Neural cell (in vitro differentiated cells): ENCODE measurements around the gene CILP. TPM values are rescaled to one million over a fixed set of nuclear protein-coding genes. Genes with fewer than 3 reads are reported as not detected.

Source experiments
- H2AFZ ChIP-seq: fragments of 200-600, 300-800 bp; sonication (generic), shearing (Covaris generic); 2 replicates; pipeline ENCODE4 v1.6.0; 2014; ENCODE audit warnings: low read depth, mild to moderate bottlenecking, antibody characterized with exemption, low read length, moderate library complexity
- H3F3A ChIP-seq: fragments of 200-600 bp; shearing (Covaris generic); 2 replicates; pipeline ENCODE4 v1.6.1; 2016; ENCODE audit warnings: mild to moderate bottlenecking, moderate library complexity, mixed read lengths, antibody characterized with exemption, low read length; ENCODE audit not compliant: insufficient read depth, poor library complexity, severe bottlenecking
- H3K27ac ChIP-seq: fragments of 200-600, 300-800 bp; sonication (generic), shearing (Covaris generic); 2 replicates; pipeline ENCODE4 v1.5.1; 2014; ENCODE audit warnings: mild to moderate bottlenecking, low read length, moderate library complexity
- H3K27me3 ChIP-seq: fragments of 300-800, 200-600 bp; sonication (generic), shearing (Covaris generic); 2 replicates; pipeline ENCODE4 v1.6.0; 2014; ENCODE audit warnings: mild to moderate bottlenecking, low read depth, low read length, moderate library complexity; ENCODE audit not compliant: insufficient read depth
- H3K36me3 ChIP-seq: fragments of 300-800, 200-600 bp; sonication (generic), shearing (Covaris generic); 2 replicates; pipeline ENCODE4 v1.5.1; 2014; ENCODE audit warnings: mild to moderate bottlenecking, antibody characterized with exemption, low read length, moderate library complexity; ENCODE audit not compliant: insufficient read depth
- H3K4me2 ChIP-seq: fragments of 300-800, 200-600 bp; sonication (generic), shearing (Covaris generic); 2 replicates; pipeline ENCODE4 v1.6.0; 2014; ENCODE audit warnings: mild to moderate bottlenecking, low read length
- H3K4me3 ChIP-seq: fragments of 300-800, 200-600 bp; sonication (generic), shearing (Covaris generic); 2 replicates; pipeline ENCODE4 v1.5.1; 2014; ENCODE audit warnings: mild to moderate bottlenecking, low read length, moderate library complexity
- H3K79me2 ChIP-seq: fragments of 200-600 bp; shearing (Covaris generic); replicated peaks from 2 replicates; pipeline ENCODE4 v1.6.0; 2014; ENCODE audit warnings: mild to moderate bottlenecking, low read length, moderate library complexity; ENCODE audit not compliant: insufficient read depth
- H3K9ac ChIP-seq: fragments of 300-800, 200-600 bp; sonication (generic), shearing (Covaris generic); 2 replicates; pipeline ENCODE4 v1.6.1; 2016; ENCODE audit warnings: mild to moderate bottlenecking, low read length, mixed read lengths
- H3K9me2 ChIP-seq: fragments of 200-600 bp; shearing (Covaris generic); 2 replicates; pipeline ENCODE4 v1.6.1; 2016; ENCODE audit warnings: mild to moderate bottlenecking, low read length, mixed read lengths; ENCODE audit not compliant: insufficient read depth
- H3K9me3 ChIP-seq: fragments of 200-600, 300-800 bp; sonication (generic), shearing (Covaris generic); 2 replicates; pipeline ENCODE4 v1.6.1; 2016; ENCODE audit warnings: mild to moderate bottlenecking, mixed run types, low read length, moderate library complexity, mixed read lengths
- H4K20me1 ChIP-seq: fragments of 200-600 bp; shearing (Covaris generic); 2 replicates; pipeline ENCODE4 v1.6.1; 2016; ENCODE audit warnings: mild to moderate bottlenecking, mixed run types; ENCODE audit not compliant: insufficient read depth
- CTCF ChIP-seq: fragments of 450-650 bp; IDR thresholded peaks from 2 replicates; pipeline ENCODE4 v1.5.1; 2014; ENCODE audit warnings: antibody characterized with exemption, mild to moderate bottlenecking, moderate library complexity; ENCODE audit not compliant: poor library complexity, severe bottlenecking
- EP300 ChIP-seq: fragments of 450-650 bp; conservative IDR thresholded peaks from 2 replicates; pipeline ENCODE4 v1.6.1; 2014; ENCODE audit warnings: antibody characterized with exemption, mild to moderate bottlenecking, moderate library complexity; ENCODE audit not compliant: poor library complexity, severe bottlenecking
- EZH2 ChIP-seq: fragments of 200-600, 300-800 bp; shearing (Covaris generic), sonication (generic); IDR thresholded peaks from 2 replicates; pipeline ENCODE4 v1.6.1; 2014; ENCODE audit warnings: antibody characterized with exemption, low read length, borderline replicate concordance, mild to moderate bottlenecking; ENCODE audit not compliant: insufficient read depth, poor library complexity, severe bottlenecking
- MXI1 ChIP-seq: fragments of 450-650 bp; conservative IDR thresholded peaks from 2 replicates; pipeline ENCODE4 v1.6.1; 2014; ENCODE audit warnings: antibody characterized with exemption, mild to moderate bottlenecking; ENCODE audit not compliant: poor library complexity, severe bottlenecking
- POLR2AphosphoS5 ChIP-seq: IDR thresholded peaks from 2 replicates; pipeline ENCODE4 v1.6.1; 2012
- RAD21 ChIP-seq: fragments of 450-650 bp; conservative IDR thresholded peaks from 2 replicates; pipeline ENCODE4 v1.6.1; 2014; ENCODE audit warnings: antibody characterized with exemption, mild to moderate bottlenecking, moderate library complexity
- REST ChIP-seq: IDR thresholded peaks from 2 replicates; pipeline ENCODE4 v1.6.1; 2012; ENCODE audit warnings: borderline replicate concordance
- SMC3 ChIP-seq: fragments of 450-650 bp; conservative IDR thresholded peaks from 2 replicates; pipeline ENCODE4 v1.6.1; 2014; ENCODE audit warnings: antibody characterized with exemption, mild to moderate bottlenecking, moderate library complexity; ENCODE audit not compliant: poor library complexity
- TAF1 ChIP-seq: IDR thresholded peaks from 2 replicates; pipeline ENCODE4 v1.6.1; 2012; ENCODE audit warnings: low read depth
- polyA plus RNA-seq: library from polyadenylated mRNA; depleted of rRNA; stranded (reverse); fragments of >200 nt; gene quantifications from 2 replicates; pipeline ENCODE4 v1.2.3, GENCODE V29; 2014

Gene CILP
- polyA plus RNA-seq, 1 donor from 2014 or later = 1.4 TPM

- Histone ChIP-seq H3F3A (no peaks in the 10 kb centered on the region), H3K36me3 (peaks cover 7% of the 10 kb centered on the region), H2AFZ (no peak overlapping the region), H3K27me3 (no peaks in the 10 kb centered on the region), H3K79me2 (no peaks in the 10 kb centered on the region), H3K9me3 (no peaks in the 10 kb centered on the region), H3K27ac (no peak overlapping the region), H3K4me2 (no peak overlapping the region), H3K9ac (no peak overlapping the region), H3K9me2 (no peaks in the 10 kb centered on the region), H4K20me1 (no peaks in the 10 kb centered on the region), H3K4me3 (no peak overlapping the region)
- TF ChIP-seq EZH2 (no peak), REST (no peak), SMC3 (no peak), EP300 (no peak), RAD21 (no peak), MXI1 (no peak), CTCF (no peak), TAF1 (no peak), POLR2AphosphoS5 (no peak)
These were observed 38.4 kb upstream of the CILP start for GRCh38 chr15:65249641-65250040.

- Histone ChIP-seq H3K9ac (no peak overlapping the region), H4K20me1 (no peaks in the 10 kb centered on the region), H3K9me3 (no peaks in the 10 kb centered on the region), H3K27me3 (no peaks in the 10 kb centered on the region), H2AFZ (no peak overlapping the region), H3K36me3 (peaks cover 7% of the 10 kb centered on the region), H3K9me2 (no peaks in the 10 kb centered on the region), H3K79me2 (no peaks in the 10 kb centered on the region), H3F3A (no peaks in the 10 kb centered on the region), H3K4me2 (no peak overlapping the region), H3K27ac (no peak overlapping the region), H3K4me3 (no peak overlapping the region)
- no peak for TF ChIP-seq EZH2
- TF ChIP-seq POLR2AphosphoS5 = no peak
- no peak for TF ChIP-seq CTCF
- TF ChIP-seq TAF1 = no peak
- TF ChIP-seq SMC3 = no peak
- TF ChIP-seq RAD21 = no peak
- no peak for TF ChIP-seq EP300
- TF ChIP-seq MXI1 = no peak
- TF ChIP-seq REST = no peak
These were observed 37.4 kb upstream of the CILP start for GRCh38 chr15:65248511-65249255.
